Coronary artery (tissue), 2 donors: ENCODE data around the gene PTOV1.

Experiments
- DNase-seq: peaks from one replicate; pipeline ENCODE4 v3.0.0-alpha.2; 2017; ENCODE audit warnings: low spot score
- H3K27ac ChIP-seq, 2 donors: fragments of 200-600 bp; sonication (generic); one replicate each; pipeline ENCODE4 v1.5.1; 2016 to 2019
- H3K4me3 ChIP-seq: fragments of 200-600 bp; sonication (generic); 2 replicates; pipeline ENCODE4 v1.5.1; 2016; ENCODE audit warnings: mild to moderate bottlenecking, moderate library complexity
- CTCF ChIP-seq: fragments of 200-600 bp; sonication (generic); IDR thresholded peaks from one replicate; pipeline ENCODE4 v1.5.1; 2019; ENCODE audit warnings: antibody characterized with exemption

Gene PTOV1

GRCh38 chr19:49850487-49851342 is at the start of gene PTOV1:
Gene PTOV1 (plus strand): TSS chr19:49851159.
- DNase-seq, result peak; percentile 94
- peak within 1 kb of the TSS; percentile 98 to 99 for H3K27ac ChIP-seq
- TF ChIP-seq CTCF, result no peak
- peak within 1 kb of the TSS; percentile 95 for H3K4me3 ChIP-seq

- DNase-seq, result no peak
- peak overlapping the region in 1 of 2 donors; percentile 71 for H3K27ac ChIP-seq
- H3K4me3 ChIP-seq, result peak overlapping the region; percentile 65
- no peak for TF ChIP-seq CTCF
Measured at GRCh38 chr19:49801401-49801888, 49.5 kb upstream of the PTOV1 start.

- H3K4me3 ChIP-seq, result peak overlapping the region; percentile 65
- TF ChIP-seq CTCF, result no peak
- DNase-seq, result peak; percentile 93
- H3K27ac ChIP-seq, result peak overlapping the region in 1 of 2 donors; percentile 71
Measured at GRCh38 chr19:49801966-49802661, 48.8 kb upstream of the PTOV1 start.

- no peak overlapping the region for H3K4me3 ChIP-seq
- H3K27ac ChIP-seq, result peak overlapping the region in 1 of 2 donors; percentile 71
- TF ChIP-seq CTCF, result no peak
- no peak for DNase-seq
Measured at GRCh38 chr19:49802836-49803528, 48.0 kb upstream of the PTOV1 start.

GRCh38 chr19:49803529-49803856 is 47.5 kb upstream of the PTOV1 start:
- no peak for TF ChIP-seq CTCF
- Histone ChIP-seq H3K27ac (no peak overlapping the region), H3K4me3 (no peak overlapping the region)
- no peak for DNase-seq

- H3K27ac ChIP-seq, result no peak overlapping the region
- TF ChIP-seq CTCF, result no peak
- H3K4me3 ChIP-seq, result no peak overlapping the region
- no peak for DNase-seq
Measured at GRCh38 chr19:49805822-49806619, 44.9 kb upstream of the PTOV1 start.
